IMR-90 (cell line): ENCODE data around the gene OR6P1. TPM values are rescaled to one million over a fixed set of nuclear protein-coding genes. Genes with fewer than 3 reads are reported as not detected.

Experiments used
- ATAC-seq: fragments of 200-7000 bp; cut with Tn5 transposase; 2 replicates; pipeline ENCODE4 v1.9.1; 2020; ENCODE audit warnings: low read depth, mild to moderate bottlenecking, moderate library complexity
- BruUV-seq: library from RNA; stranded (reverse); fragments of 400-500 nt; replicated peaks from 2 replicates; lab custom pipeline; 2021; lab: Mats Ljungman, UMichigan
- CTCF ChIA-PET: fragments of 300-600 bp; formaldehyde crosslinking; extraction: SDS; loops from one replicate; lab custom pipeline; 2021; ENCODE audit warnings: antibody characterized with exemption; lab: Yijun Ruan, JAX
- POLR2A ChIA-PET: fragments of 300-600 bp; sonication (Branson Sonifier 250); formaldehyde crosslinking; loops from one replicate; lab custom pipeline; 2022; ENCODE audit warnings: antibody characterized with exemption; ENCODE audit not compliant: unreplicated experiment; lab: Charles Lee
- DNase-seq: peaks from one replicate; pipeline ENCODE4 v3.0.0; 2013
- H2AFZ ChIP-seq: replicated peaks from 2 replicates; pipeline ENCODE3; 2013; ENCODE audit warnings: low read length, mild to moderate bottlenecking; ENCODE audit not compliant: poor library complexity
- H2AK5ac ChIP-seq: 2 replicates; pipeline ENCODE4 v1.6.1; 2013; ENCODE audit warnings: low read depth, low read length, inconsistent platforms
- H2AK9ac ChIP-seq: replicated peaks from 2 replicates; pipeline ENCODE3; 2013; ENCODE audit warnings: mild to moderate bottlenecking, low read depth, low read length, moderate library complexity; ENCODE audit not compliant: poor library complexity
- H2BK120ac ChIP-seq: 2 replicates; pipeline ENCODE4 v1.6.1; 2013; ENCODE audit warnings: low read depth, low read length, inconsistent platforms
- H2BK15ac ChIP-seq: 3 replicates; pipeline ENCODE4 v1.6.1; 2013; ENCODE audit warnings: low read depth, low read length, inconsistent platforms
- H2BK20ac ChIP-seq: 2 replicates; pipeline ENCODE4 v1.6.1; 2013; ENCODE audit warnings: low read depth, mild to moderate bottlenecking, inconsistent platforms, low read length, moderate library complexity
- H2BK5ac ChIP-seq: 2 replicates; pipeline ENCODE4 v1.6.1; 2013; ENCODE audit warnings: mild to moderate bottlenecking, low read depth, low read length, inconsistent platforms; ENCODE audit not compliant: poor library complexity, severe bottlenecking
- H3K14ac ChIP-seq: replicated peaks from 2 replicates; pipeline ENCODE4 v1.6.1; 2013; ENCODE audit warnings: low read depth, low read length, inconsistent platforms
- H3K18ac ChIP-seq: 2 replicates; pipeline ENCODE4 v1.6.1; 2013; ENCODE audit warnings: low read depth, low read length, control low read depth
- H3K23ac ChIP-seq: 2 replicates; pipeline ENCODE4 v1.6.1; 2013; ENCODE audit warnings: low read depth, low read length, inconsistent platforms
- H3K27ac ChIP-seq: 2 replicates; pipeline ENCODE4 v1.5.1; 2013; ENCODE audit warnings: mild to moderate bottlenecking, control low read depth, low read length; ENCODE audit not compliant: insufficient read depth
- H3K27me3 ChIP-seq: 2 replicates; pipeline ENCODE4 v1.6.1; 2013; ENCODE audit warnings: low read length; ENCODE audit not compliant: control insufficient read depth, insufficient read depth
- H3K36me3 ChIP-seq: 2 replicates; pipeline ENCODE4 v1.6.1; 2013; ENCODE audit warnings: low read length, mixed read lengths; ENCODE audit not compliant: control insufficient read depth, insufficient read depth
- H3K4ac ChIP-seq: 2 replicates; pipeline ENCODE4 v1.6.1; 2013; ENCODE audit warnings: low read depth, low read length, inconsistent platforms
- H3K4me1 ChIP-seq: 2 replicates; pipeline ENCODE4 v1.6.1; 2013; ENCODE audit warnings: low read length, mixed read lengths; ENCODE audit not compliant: control insufficient read depth, insufficient read depth
- H3K4me2 ChIP-seq: 2 replicates; pipeline ENCODE4 v1.6.1; 2013; ENCODE audit warnings: low read depth, mild to moderate bottlenecking, control low read depth, low read length, moderate library complexity
- H3K4me3 ChIP-seq: 2 replicates; pipeline ENCODE4 v1.5.1; 2013; ENCODE audit warnings: low read depth, mild to moderate bottlenecking, control low read depth, low read length, moderate library complexity; ENCODE audit not compliant: insufficient read depth
- H3K56ac ChIP-seq: 2 replicates; pipeline ENCODE4 v1.6.1; 2013; ENCODE audit warnings: low read length, inconsistent platforms; ENCODE audit not compliant: insufficient read depth; ENCODE audit errors: extremely low read depth
- H3K79me1 ChIP-seq, 2 experiments: 2 replicates each; pipeline ENCODE4 v1.6.1; 2013; ENCODE audit warnings: low read length in 2 of 2, inconsistent platforms in 1 of 2, low read depth in 1 of 2
- H3K9ac ChIP-seq: 2 replicates; pipeline ENCODE4 v1.6.1; 2013; ENCODE audit warnings: low read depth, low read length, control low read depth
- H3K9me1 ChIP-seq: 2 replicates; pipeline ENCODE4 v1.6.1; 2013; ENCODE audit warnings: low read length, inconsistent platforms; ENCODE audit not compliant: insufficient read depth
- H3K9me3 ChIP-seq: 2 replicates; pipeline ENCODE4 v1.6.1; 2013; ENCODE audit warnings: low read length; ENCODE audit not compliant: control insufficient read depth, insufficient read depth
- H4K20me1 ChIP-seq: 2 replicates; pipeline ENCODE4 v1.6.1; 2013; ENCODE audit warnings: low read length, inconsistent platforms; ENCODE audit not compliant: insufficient read depth
- H4K5ac ChIP-seq: 2 replicates; pipeline ENCODE4 v1.6.1; 2013; ENCODE audit warnings: mild to moderate bottlenecking, low read depth, low read length, control low read depth
- H4K8ac ChIP-seq, 2 experiments: 2 replicates each; pipeline ENCODE4 v1.6.1; 2013; ENCODE audit warnings: low read depth in 2 of 2, low read length in 2 of 2, control low read depth in 1 of 2, inconsistent platforms in 1 of 2
- H4K91ac ChIP-seq: 2 replicates; pipeline ENCODE4 v1.6.1; 2013; ENCODE audit warnings: low read depth, low read length, inconsistent platforms; ENCODE audit not compliant: insufficient read depth
- BHLHE40 ChIP-seq: fragments of 150-350 bp; IDR thresholded peaks from 2 replicates; pipeline ENCODE4 v1.6.1; 2016; ENCODE audit warnings: mild to moderate bottlenecking, low read depth, low read length
- CEBPB ChIP-seq: IDR thresholded peaks from 2 replicates; pipeline ENCODE4 v1.6.1; 2012; ENCODE audit warnings: low read depth, low read length, improper control_type of control experiment
- CHD1 ChIP-seq: IDR thresholded peaks from 2 replicates; pipeline ENCODE4 v1.6.1; 2012; ENCODE audit warnings: low read depth, low read length, improper control_type of control experiment
- CTCF ChIP-seq: conservative IDR thresholded peaks from 2 replicates; pipeline ENCODE4 v1.5.1; 2012; ENCODE audit warnings: mild to moderate bottlenecking, low read depth, low read length, improper control_type of control experiment
- ELK1 ChIP-seq: fragments of 150-350 bp; IDR thresholded peaks from 2 replicates; pipeline ENCODE4 v1.6.1; 2016; ENCODE audit warnings: low read depth, mild to moderate bottlenecking, low read length, moderate library complexity, borderline replicate concordance
- FOS ChIP-seq: fragments of 150-350 bp; IDR thresholded peaks from 2 replicates; pipeline ENCODE4 v1.6.1; 2016; ENCODE audit warnings: low read depth, low read length
- MAFK ChIP-seq: IDR thresholded peaks from 2 replicates; pipeline ENCODE4 v1.6.1; 2012; ENCODE audit warnings: low read depth, low read length, improper control_type of control experiment
- MAZ ChIP-seq: IDR thresholded peaks from 2 replicates; pipeline ENCODE4 v1.6.1; 2012; ENCODE audit warnings: low read depth, mild to moderate bottlenecking, low read length, improper control_type of control experiment, moderate library complexity, borderline replicate concordance
- MXI1 ChIP-seq: IDR thresholded peaks from 2 replicates; pipeline ENCODE4 v1.6.1; 2012; ENCODE audit warnings: low read depth, mild to moderate bottlenecking, low read length, moderate library complexity, borderline replicate concordance
- NFE2L2 ChIP-seq: fragments of 150-350 bp; IDR thresholded peaks from 2 replicates; pipeline ENCODE4 v1.6.1; 2016; ENCODE audit warnings: low read depth, mild to moderate bottlenecking, low read length
- POLR2A ChIP-seq: IDR thresholded peaks from 2 replicates; pipeline ENCODE4 v1.6.1; 2012; ENCODE audit warnings: mild to moderate bottlenecking, low read depth, low read length
- RAD21 ChIP-seq: IDR thresholded peaks from 2 replicates; pipeline ENCODE4 v1.6.1; 2012; ENCODE audit warnings: low read length, improper control_type of control experiment
- RCOR1 ChIP-seq: IDR thresholded peaks from 2 replicates; pipeline ENCODE4 v1.6.1; 2012; ENCODE audit warnings: mild to moderate bottlenecking, low read length, improper control_type of control experiment; ENCODE audit not compliant: insufficient replicate concordance
- RFX5 ChIP-seq: IDR thresholded peaks from 2 replicates; pipeline ENCODE4 v1.8.0; 2012; ENCODE audit warnings: low read depth, mild to moderate bottlenecking, low read length, moderate library complexity
- SMC3 ChIP-seq: fragments of 150-350 bp; IDR thresholded peaks from 2 replicates; pipeline ENCODE4 v1.6.1; 2016; ENCODE audit warnings: low read depth, mild to moderate bottlenecking, antibody characterized with exemption, low read length, moderate library complexity
- WGBS, 2 experiments: methylation state at CpG; one replicate each; pipeline versions ENCODE4 v1.1.5 to v1.1.7; 2013; ENCODE audit warnings: missing lambda C conversion rate in 2 of 2; ENCODE audit not compliant: insufficient read length in 1 of 2; ENCODE audit errors: extremely low coverage in 2 of 2; 5-methylcytosine and 5-hydroxymethylcytosine counted together
- dilution Hi-C: fragments of 300-500 bp; cut with HindIII; formaldehyde crosslinking; loops from one replicate; pipeline ENCODE4 v1.14.3; 2018; ENCODE audit warnings: low sequenced_read_pairs; ENCODE audit not compliant: unreplicated experiment
- in situ Hi-C: fragments of 300-500 bp; cut with MboI; formaldehyde crosslinking; loops from 3 replicates; pipeline ENCODE4 v1.14.3; 2019; ENCODE audit warnings: low sequenced_read_pairs, inconsistent platforms, mixed read lengths
- intact Hi-C: fragments of 100-400 bp; cut with micrococcal nuclease; formaldehyde crosslinking; loops from 2 replicates; pipeline ENCODE4 v1.10.0; 2022
- polyA plus RNA-seq, 3 experiments: library from polyadenylated mRNA; depleted of rRNA; stranded (reverse); fragments of >200 nt; gene quantifications; 2 replicates each; pipeline ENCODE4 v1.2.3, GENCODE V29; 2012; ENCODE audit warnings: low replicate concordance in 1 of 3
- total RNA-seq: library from RNA; depleted of rRNA; stranded (reverse); fragments of >200 nt; gene quantifications from 2 replicates; pipeline ENCODE4 v1.2.3, GENCODE V29; 2012
- TF ChIP-seq, protein P1 (sequence below): fragments of 150-350 bp; IDR thresholded peaks from 2 replicates; pipeline ENCODE4 v1.6.1; 2017; ENCODE audit warnings: mild to moderate bottlenecking, antibody characterized with exemption, low read length, low read depth

Gene OR6P1
- total and polyA plus RNA-seq, 2 of the 4 experiments (the other 2 are of a cell fraction) = not detected

GRCh38 chr1:158572226-158572625 lies 1.8 kb upstream of the OR6P1 start:
- Histone ChIP-seq H3K4me3 (no peak overlapping the region), H2AK9ac (no peak overlapping the region), H3K9ac (no peak overlapping the region), H2AFZ (no peak overlapping the region), H2BK5ac (no peak overlapping the region), H3K9me1 (no peaks in the 10 kb centered on the region), H2AK5ac (no peak overlapping the region), H2BK120ac (no peak overlapping the region), H2BK20ac (no peak overlapping the region), H3K4me1 (no peaks in the 10 kb centered on the region), H4K20me1 (no peaks in the 10 kb centered on the region), H2BK15ac (no peak overlapping the region), H3K27ac (no peak overlapping the region), H3K23ac (no peak overlapping the region), H3K56ac (no peak overlapping the region), H3K4ac (no peak overlapping the region), H3K27me3 (no peaks in the 10 kb centered on the region), H3K36me3 (no peaks in the 10 kb centered on the region), H4K91ac (no peak overlapping the region), H3K14ac (no peak overlapping the region), H4K5ac (no peak overlapping the region), H3K18ac (no peak overlapping the region), H4K8ac (no peak overlapping the region), H3K9me3 (no peaks in the 10 kb centered on the region), H3K79me1 (no peaks in the 10 kb centered on the region), H3K4me2 (no peak overlapping the region)
- no CpG with 5 or more reads among the region's 1 CpG for WGBS, 2 experiments
- POLR2A ChIA-PET = no interaction called here
- intact Hi-C loops = no loop called here
- TF ChIP-seq MAZ (no peak), MAFK (no peak), SMC3 (no peak), CHD1 (no peak), POLR2A (no peak), RCOR1 (no peak), RAD21 (no peak), CTCF (no peak), CEBPB (no peak), MXI1 (no peak), RFX5 (no peak), NFE2L2 (no peak), ELK1 (no peak), BHLHE40 (no peak), FOS (no peak)
- TF ChIP-seq, protein P1, sequence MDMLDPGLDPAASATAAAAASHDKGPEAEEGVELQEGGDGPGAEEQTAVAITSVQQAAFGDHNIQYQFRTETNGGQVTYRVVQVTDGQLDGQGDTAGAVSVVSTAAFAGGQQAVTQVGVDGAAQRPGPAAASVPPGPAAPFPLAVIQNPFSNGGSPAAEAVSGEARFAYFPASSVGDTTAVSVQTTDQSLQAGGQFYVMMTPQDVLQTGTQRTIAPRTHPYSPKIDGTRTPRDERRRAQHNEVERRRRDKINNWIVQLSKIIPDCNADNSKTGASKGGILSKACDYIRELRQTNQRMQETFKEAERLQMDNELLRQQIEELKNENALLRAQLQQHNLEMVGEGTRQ = no peak
- BruUV-seq = no TSS peak
- DNase-seq (no peak), ATAC-seq (no peak)
- CTCF ChIA-PET = interaction anchor here (0.6 kb wide), 1 partner anchor 357 kb away, joined by 4 read pairs; no protein-coding TSS in a partner anchor
- in situ Hi-C loops = no loop called here
- dilution Hi-C loops = no loop called here
